ENCODE data around the gene GFRA1.
"Not testable (repeated sequence)": the region's sequence is repeated elsewhere in the genome, so short reads cannot be mapped to it uniquely, and the experiment has no call there.

The GFRA1 gene

GRCh38 chr10:116197946-116198675, 74.9 kb downstream of the GFRA1 start:
- DNase-seq (ENCODE audit: low spot score) = no peak

GRCh38 chr10:116195583-116195982, 77.4 kb downstream of the GFRA1 start:
- DNase-seq (ENCODE audit: low spot score) = no peak

GRCh38 chr10:116195039-116195438, 78.0 kb downstream of the GFRA1 start:
- DNase-seq (ENCODE audit: low spot score) = no peak

DNA sequence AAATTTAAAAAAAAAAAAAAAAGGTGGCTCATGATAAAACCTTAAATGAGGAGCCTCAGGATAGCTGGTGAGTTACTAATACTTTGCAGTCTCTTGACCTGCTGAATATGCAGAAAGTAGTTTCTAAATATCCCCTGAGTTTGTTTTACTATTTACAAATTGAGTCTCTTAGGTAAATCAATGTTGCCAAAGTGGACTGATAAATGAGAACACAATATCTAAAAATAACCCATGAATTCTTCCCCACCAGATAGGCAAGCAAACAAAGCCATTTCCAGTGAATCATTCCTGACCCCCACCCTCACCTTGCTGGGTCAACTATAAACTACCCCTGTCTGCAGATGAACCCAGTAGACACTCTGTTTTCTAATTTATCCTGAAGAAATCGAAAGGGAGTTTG, 78.9 kb downstream of the GFRA1 start:
- DNase-seq (ENCODE audit: low spot score) = no peak

- DNase-seq (ENCODE audit: low spot score) = no peak
Measured at GRCh38 chr10:116190883-116191282, 82.1 kb downstream of the GFRA1 start.

DNA sequence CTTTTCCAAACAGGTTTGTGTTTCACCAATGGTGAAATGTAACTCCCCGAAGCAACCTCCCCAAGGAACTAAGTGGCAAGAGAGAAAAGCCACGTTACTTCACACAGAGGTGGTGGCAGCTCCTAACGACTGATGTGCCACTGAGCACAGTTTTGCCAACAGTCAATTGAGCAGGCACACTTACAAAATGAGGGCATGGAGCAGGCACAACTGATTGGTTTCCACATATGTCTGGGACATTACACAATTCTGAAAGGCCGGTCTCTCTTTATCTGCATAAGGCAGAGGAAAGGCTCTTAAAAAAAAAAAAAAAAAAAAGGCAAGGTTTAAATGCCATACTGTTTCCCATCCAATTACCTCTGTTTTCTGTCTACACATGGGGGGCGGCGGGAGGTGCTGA, 86.7 kb downstream of the GFRA1 start:
- DNase-seq (ENCODE audit: low spot score) = no peak

- no peak for DNase-seq (ENCODE audit: low spot score)
Measured at GRCh38 chr10:116185199-116185867, 87.7 kb downstream of the GFRA1 start.

DNA sequence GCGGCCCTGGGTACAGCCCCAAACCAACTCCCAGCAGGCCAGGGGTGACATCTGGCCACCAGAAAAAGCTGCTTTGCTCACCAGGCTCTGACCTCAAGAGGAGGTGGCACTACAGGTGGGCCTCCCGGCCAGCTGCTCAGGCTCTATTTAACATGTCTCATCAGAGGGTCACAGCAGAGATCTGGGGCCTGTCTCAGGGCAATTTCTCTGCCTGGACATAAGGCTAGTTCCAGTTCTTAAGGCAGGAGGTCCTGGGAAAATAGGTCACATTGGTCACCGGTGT, 88.6 kb downstream of the GFRA1 start:
- DNase-seq (ENCODE audit: low spot score) = no peak

GRCh38 chr10:116183733-116184511, 89.1 kb downstream of the GFRA1 start:
- DNase-seq (ENCODE audit: low spot score) = no peak

DNA sequence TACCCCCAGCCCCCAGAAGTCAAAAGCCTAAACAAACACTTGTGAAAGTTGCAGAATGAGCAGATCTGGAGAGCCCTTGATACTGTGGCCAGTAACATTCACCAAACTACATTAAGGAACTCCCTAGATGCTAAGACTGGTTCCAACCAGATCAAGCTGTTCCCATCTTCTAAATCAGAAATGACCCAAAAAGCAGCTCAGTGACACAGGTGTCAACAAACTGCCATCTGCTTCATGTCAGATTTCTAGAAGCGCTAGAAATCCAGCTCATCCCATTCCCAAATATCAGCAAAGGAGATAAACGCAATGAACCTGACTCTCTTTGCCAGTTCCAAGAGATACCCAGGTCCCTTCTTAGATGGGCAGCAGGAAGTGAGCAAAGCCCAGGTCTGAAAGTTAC, 90.6 kb downstream of the GFRA1 start:
- DNase-seq (ENCODE audit: low spot score) = no peak

DNA sequence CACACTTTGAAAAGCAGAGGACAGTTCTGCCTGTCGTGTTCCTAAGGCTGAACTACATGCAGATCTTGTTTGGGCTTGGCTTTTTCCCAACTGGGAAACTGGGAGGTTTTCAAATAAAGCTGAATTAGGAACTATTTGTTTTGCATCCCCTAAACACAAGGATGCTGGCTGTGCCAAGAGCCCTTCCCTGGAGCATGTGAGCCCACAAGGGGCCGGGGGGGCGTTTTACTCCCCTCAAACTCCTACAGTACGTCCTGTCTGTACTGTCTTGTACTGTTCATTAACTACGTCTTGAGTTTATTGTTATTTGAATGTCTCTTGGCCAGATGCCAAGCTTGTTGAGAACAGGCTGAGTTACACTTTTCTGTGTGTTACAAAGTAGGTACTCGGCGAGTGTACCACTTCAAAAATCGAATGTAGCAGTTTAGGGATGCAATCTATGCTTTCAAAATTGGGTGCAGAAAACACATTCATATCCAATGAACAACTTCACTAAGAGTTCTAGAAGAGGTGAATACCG, 94.9 kb downstream of the GFRA1 start:
- DNase-seq (ENCODE audit: low spot score) = no peak

- DNase-seq (ENCODE audit: low spot score) = no peak
Measured at GRCh38 chr10:116175231-116175630, 97.8 kb downstream of the GFRA1 start.

DNA sequence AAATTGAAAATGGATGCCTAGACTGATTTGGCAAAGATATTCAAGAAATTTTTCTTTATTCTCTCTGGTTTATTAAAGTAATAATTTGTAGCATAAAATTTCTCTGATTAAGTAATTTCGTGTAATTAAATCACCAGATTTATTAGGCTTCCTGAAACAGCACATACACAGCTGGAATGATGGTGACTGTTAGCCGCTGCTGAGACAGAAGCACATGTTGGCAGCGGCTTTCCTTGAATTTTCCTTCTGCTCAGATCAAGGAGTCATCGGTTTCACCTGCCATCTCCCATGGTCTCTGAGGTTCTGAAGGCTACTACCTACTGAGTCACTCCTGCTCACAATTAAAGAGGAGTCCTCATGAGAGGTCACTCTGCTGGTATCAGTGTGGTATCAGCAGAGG, 101.5 kb downstream of the GFRA1 start:
- no peak for DNase-seq (ENCODE audit: low spot score)

DNA sequence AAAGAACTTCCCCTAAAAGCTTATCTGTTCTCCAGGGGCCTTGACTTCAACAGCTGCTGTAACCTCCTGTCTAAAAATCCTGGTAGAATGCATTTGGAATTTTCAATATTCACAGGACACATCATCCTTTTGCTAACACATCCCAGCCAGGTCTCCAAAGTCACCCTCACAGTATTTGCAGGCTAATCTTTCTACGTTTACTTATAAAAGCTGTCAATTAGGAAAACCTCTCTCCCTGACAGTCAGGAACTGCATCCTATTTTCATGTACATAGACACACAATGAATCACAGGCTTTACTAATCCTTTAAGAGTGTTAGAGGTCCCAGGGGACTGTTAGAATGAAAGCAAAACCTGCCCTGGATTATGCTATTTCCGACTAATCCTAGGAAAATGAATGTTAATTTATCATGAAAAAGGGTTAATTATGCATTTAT, 102.2 kb downstream of the GFRA1 start:
- no peak for DNase-seq (ENCODE audit: low spot score)

DNA sequence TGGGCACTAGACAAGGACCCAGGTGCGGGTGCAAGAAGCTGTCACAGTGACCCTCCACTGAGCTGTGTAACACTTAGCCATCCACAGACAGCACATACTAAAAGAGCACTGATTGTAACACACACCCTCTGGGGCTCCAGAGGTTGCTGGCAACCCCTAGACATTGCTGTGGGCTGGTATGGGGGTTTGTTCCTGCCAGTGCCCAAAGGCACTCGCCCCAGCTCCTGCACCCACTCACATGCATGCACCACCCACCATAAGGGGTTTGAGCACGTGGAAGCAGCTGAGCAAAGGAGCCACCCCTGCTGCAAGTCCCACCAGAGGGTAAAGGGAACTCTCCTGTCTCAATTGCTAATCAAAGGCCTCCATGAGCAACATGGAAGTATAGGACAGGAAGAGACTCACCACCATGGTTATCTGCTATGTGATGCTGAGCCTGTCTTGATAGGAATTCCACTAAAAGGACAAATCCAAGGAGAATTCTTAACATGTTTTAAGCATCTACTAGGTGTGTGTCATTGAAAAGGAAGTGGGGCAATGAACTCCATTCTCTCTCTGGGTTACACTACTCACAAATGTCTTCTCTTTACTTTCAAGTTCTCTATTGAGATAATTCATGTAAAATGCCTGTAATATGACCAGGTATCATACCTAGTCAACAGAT, 103.1 kb downstream of the GFRA1 start:
- no peak for DNase-seq (ENCODE audit: low spot score)

- no peak for DNase-seq (ENCODE audit: low spot score)
Measured at GRCh38 chr10:116168745-116169144, 104.3 kb downstream of the GFRA1 start.

DNA sequence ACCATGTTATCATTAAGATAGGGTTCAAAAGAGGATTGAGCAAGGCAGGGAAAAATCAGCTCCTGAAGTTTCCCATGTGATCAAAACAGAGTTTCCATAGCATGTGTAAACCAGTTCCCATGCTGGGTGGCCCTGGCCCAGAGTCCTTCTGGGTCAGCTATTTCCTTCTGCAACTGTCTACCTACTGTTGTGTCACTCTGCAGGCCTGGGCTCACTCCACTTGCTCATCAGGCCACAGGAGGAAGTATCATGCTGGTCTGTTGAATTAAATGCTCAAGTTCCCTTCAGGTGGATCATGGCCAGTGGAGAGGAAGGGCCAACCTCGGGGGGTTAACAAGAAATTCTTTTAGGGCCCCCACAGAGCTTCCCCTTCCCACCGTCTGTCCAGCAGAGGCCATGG, 104.7 kb downstream of the GFRA1 start:
- DNase-seq (ENCODE audit: low spot score) = no peak

- DNase-seq (ENCODE audit: low spot score) = not testable (repeated sequence)
Measured at GRCh38 chr10:116165941-116166340, 107.1 kb downstream of the GFRA1 start.

- DNase-seq (ENCODE audit: low spot score) = no peak
Measured at GRCh38 chr10:116164291-116164690, 108.7 kb downstream of the GFRA1 start.

DNA sequence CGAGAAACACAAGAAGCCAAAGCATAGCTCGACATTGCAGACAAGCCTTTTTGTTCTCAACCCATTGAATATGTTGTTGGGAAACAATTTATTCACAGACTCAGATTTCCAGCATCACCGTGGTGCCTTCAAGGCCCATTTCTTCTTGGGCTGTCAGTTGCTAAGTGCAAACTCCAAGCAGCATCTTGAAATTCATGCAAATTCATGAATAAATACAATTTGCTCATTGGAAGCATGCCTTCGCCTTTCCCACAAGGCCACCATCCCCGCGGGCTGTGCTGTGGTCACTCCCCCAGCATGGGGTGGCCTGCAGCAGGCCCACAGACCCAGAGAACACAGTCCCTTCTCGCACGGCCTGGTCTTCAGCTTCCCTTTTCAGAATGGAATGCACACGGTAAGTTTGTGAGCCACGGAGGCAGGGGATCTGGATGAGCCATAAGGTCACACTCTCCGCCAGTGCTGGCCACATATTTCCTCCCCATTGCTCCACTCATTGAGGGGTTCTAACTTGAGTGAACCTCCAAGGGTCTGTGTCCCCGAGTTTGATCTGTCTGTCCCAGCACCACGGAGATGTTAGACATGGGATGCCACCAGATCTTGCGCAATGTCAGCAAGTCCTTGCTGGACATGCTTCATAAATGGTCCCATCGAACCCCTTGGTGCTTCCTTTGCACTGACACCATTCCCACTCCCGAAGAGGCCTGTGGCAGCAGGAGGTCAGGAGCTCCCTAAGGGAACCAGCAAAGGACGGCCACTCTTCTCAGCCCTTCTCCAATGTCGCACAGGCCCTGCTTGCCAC, 109.5 kb downstream of the GFRA1 start:
- no peak for DNase-seq (ENCODE audit: low spot score)

- no peak for DNase-seq (ENCODE audit: low spot score)
Measured at GRCh38 chr10:116162851-116163250, 110.2 kb downstream of the GFRA1 start.

DNA sequence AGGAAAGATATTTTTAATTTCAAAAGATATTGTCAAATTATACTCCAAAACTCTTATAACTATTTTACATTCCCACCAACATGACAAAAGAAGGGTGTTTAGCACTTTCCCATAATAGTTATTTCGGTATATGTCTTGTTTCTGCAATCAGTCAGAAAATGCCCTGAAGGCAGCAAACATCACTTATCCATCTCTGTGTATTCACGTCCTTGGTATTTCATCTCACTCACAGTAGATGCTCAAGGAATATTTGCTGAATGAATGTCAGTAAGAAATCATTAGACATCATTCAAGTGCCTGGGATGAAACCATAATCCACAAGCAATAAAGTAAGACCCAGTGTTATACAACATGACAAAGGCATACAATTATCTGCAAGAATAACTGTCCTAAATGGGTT, 112.7 kb downstream of the GFRA1 start:
- DNase-seq (ENCODE audit: low spot score) = no peak

Data from hematopoietic multipotent progenitor cell treated with erythropoietin and hydrocortisone succinate and interleukin-3 and kit ligand, for 15 days (in vitro differentiated cells).